T-cell (primary cell): ENCODE measurements around the gene KDM8. TPM values are rescaled to one million over a fixed set of nuclear protein-coding genes. Genes with fewer than 3 reads are reported as not detected.

Experiments
- ATAC-seq, 4 experiments: fragments of 200-7000 bp in 3 of 4; fragments of 150-1000 bp in 1 of 4; cut with Tn5 transposase; replicated peaks in 1 of 4; 1 replicate in 3 of 4; 2 replicates in 1 of 4; pipeline ENCODE4 v1.10.0; 2021; ENCODE audit warnings: moderate library complexity in 3 of 4, mild to moderate bottlenecking in 2 of 4, moderate number of reproducible peaks in 1 of 4
- CTCF ChIA-PET, 2 donors: fragments of 300-600 bp; sonication (Branson Sonifier 250); formaldehyde crosslinking; loops; one replicate each; lab custom pipeline; 2022; ENCODE audit warnings: antibody characterized with exemption in 2 of 2; lab: Charles Lee
- POLR2A ChIA-PET, 2 donors: fragments of 300-600 bp; sonication (Branson Sonifier 250); formaldehyde crosslinking; loops; one replicate each; lab custom pipeline; 2022; ENCODE audit warnings: antibody characterized with exemption in 2 of 2; lab: Charles Lee
- DNase-seq, 35 experiments: peaks; one replicate each; pipeline versions ENCODE4 v3.0.0 to v3.0.0-alpha.2; 2013 to 2023
- H3K27ac ChIP-seq: one replicate; pipeline ENCODE4 v1.5.1; 2013; ENCODE audit warnings: low read length
- H3K27me3 ChIP-seq, 2 experiments: replicated peaks in 1 of 2; 1 replicate in 1 of 2; 2 replicates in 1 of 2; pipeline versions ENCODE4 v1.6.1 to v1.7.0; 2013; ENCODE audit warnings: low read length in 1 of 2, mixed read lengths in 1 of 2; ENCODE audit not compliant: control insufficient read depth in 2 of 2, insufficient read depth in 2 of 2; ENCODE audit errors: extremely low read depth in 1 of 2
- H3K36me3 ChIP-seq, 2 donors: 1 replicate in 1 of 2; 2 replicates in 1 of 2; pipeline versions ENCODE4 v1.6.1 to v1.7.0; 2013; ENCODE audit warnings: low read length in 1 of 2; ENCODE audit not compliant: control insufficient read depth in 2 of 2, insufficient read depth in 1 of 2; ENCODE audit errors: extremely low read depth in 1 of 2
- H3K4me1 ChIP-seq, 2 experiments: 1 replicate in 1 of 2; 2 replicates in 1 of 2; pipeline versions ENCODE4 v1.6.1 to v1.7.0; 2013; ENCODE audit warnings: low read length in 2 of 2, mixed read lengths in 1 of 2; ENCODE audit not compliant: insufficient read depth in 2 of 2, control insufficient read depth in 1 of 2; ENCODE audit errors: extremely low read depth in 1 of 2
- H3K4me3 ChIP-seq, 2 donors: 1 replicate in 1 of 2; 2 replicates in 1 of 2; pipeline versions ENCODE4 v1.5.1 to v1.7.0; 2013; ENCODE audit warnings: mild to moderate bottlenecking in 2 of 2, low read length in 1 of 2, moderate library complexity in 1 of 2; ENCODE audit not compliant: control insufficient read depth in 1 of 2; ENCODE audit errors: extremely low read depth in 1 of 2
- H3K9me3 ChIP-seq: 2 replicates; pipeline ENCODE4 v1.7.0; 2013
- H3K27ac Mint-ChIP-seq, 2 donors: one replicate each; pipeline ENCODE4 v1.8.0; 2020 to 2021; ENCODE audit warnings: mild to moderate bottlenecking in 2 of 2, mixed read lengths in 2 of 2
- H3K27me3 Mint-ChIP-seq, 2 donors: one replicate each; pipeline ENCODE4 v1.8.0; 2021 to 2022; ENCODE audit warnings: mixed read lengths in 2 of 2
- H3K36me3 Mint-ChIP-seq: one replicate; pipeline ENCODE4 v1.8.0; 2021; ENCODE audit warnings: mixed read lengths
- H3K4me1 Mint-ChIP-seq, 3 donors: one replicate each; pipeline ENCODE4 v1.8.0; 2020 to 2022; ENCODE audit warnings: mixed read lengths in 3 of 3, mild to moderate bottlenecking in 1 of 3
- H3K4me3 Mint-ChIP-seq, 3 donors: one replicate each; pipeline ENCODE4 v1.8.0; 2020 to 2022; ENCODE audit warnings: mild to moderate bottlenecking in 3 of 3, mixed read lengths in 3 of 3, moderate library complexity in 3 of 3
- H3K9me3 Mint-ChIP-seq, 3 donors: one replicate each; pipeline ENCODE4 v1.8.0; 2020 to 2022; ENCODE audit warnings: mixed read lengths in 3 of 3
- WGBS: methylation state at CpG from one replicate; pipeline ENCODE4 v1.1.5; 2013; ENCODE audit warnings: missing lambda C conversion rate; ENCODE audit not compliant: insufficient coverage; 5-methylcytosine and 5-hydroxymethylcytosine counted together
- total RNA-seq, 35 experiments: library from RNA in 6 of 35; stranded (reverse) in 6 of 35; fragments of 120-200 nt in 1 of 35; gene quantifications; one replicate each; pipeline versions ENCODE4 v1.2.1 to v1.2.4 and lab custom pipeline; 2013 to 2026

Gene KDM8
- total RNA-seq, 5 donors from 2014 or later (not counting 1 experiment from before 2014, with no cell fraction given): 13.4 to 25.6 (median 23.5) TPM

DNA sequence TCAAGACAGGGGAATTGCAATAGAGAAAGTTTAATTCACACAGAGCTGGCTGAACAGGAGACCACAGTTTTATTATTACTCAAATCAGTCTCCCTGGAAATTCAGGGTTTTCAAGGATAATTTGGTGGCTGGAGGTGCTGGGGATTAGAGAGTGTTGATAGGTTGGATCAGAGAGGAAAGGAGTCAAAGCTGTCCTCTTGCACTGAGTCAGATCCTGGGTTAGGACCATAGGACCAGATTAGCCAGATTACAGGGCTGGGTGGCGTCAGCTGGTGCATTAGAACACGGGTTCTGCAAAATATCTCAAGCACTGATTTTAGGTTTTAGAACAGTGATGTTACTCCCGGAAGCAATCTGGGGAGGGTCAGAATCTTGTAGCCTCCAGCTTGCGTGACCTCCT lies 67.0 kb downstream of the KDM8 start:
- Mint-ChIP-seq H3K27ac (no peak overlapping the region), H3K4me3 (no peak overlapping the region), H3K36me3 (peaks cover 6% of the 10 kb centered on the region), H3K9me3 (no peaks in the 10 kb centered on the region), H3K4me1 (peaks cover 59 to 74% (median 71%) of the 10 kb centered on the region in 3 donors), H3K27me3 (peaks cover 0 to 2% of the 10 kb centered on the region in 2 donors)
- no CpG with 5 or more reads among the region's 4 CpGs for WGBS
- ChIA-PET CTCF (interaction anchor here in 1 of 2 donors (0.5 to 1.6 kb wide), 4 partner anchors 35 to 160 kb away, joined by 3 to 5 read pairs (median 3); no protein-coding TSS in a partner anchor), POLR2A (interaction anchor here in 1 of 2 donors (0.6 to 0.7 kb wide), 2 partner anchors 26 to 77 kb away, joined by 3 to 4 read pairs; no protein-coding TSS in a partner anchor)
- Histone ChIP-seq H3K9me3 (no peaks in the 10 kb centered on the region), H3K4me3 (no peak overlapping the region), H3K36me3 (no peaks in the 10 kb centered on the region), H3K27ac (no peak overlapping the region), H3K27me3 (no peaks in the 10 kb centered on the region), H3K4me1 (peaks cover 19 to 45% of the 10 kb centered on the region in 2 experiments)
- DNase-seq: no peak
- no peak for ATAC-seq

Other genes starting within 250 kb of the KDM8 start
- not detected for gene C16orf82, start 136.6 kb upstream of the KDM8 start, total RNA-seq
- 10 to 100 TPM; 53.5 to 83.2 (median 73.9) TPM for gene NSMCE1, start 65.2 kb downstream of the KDM8 start, total RNA-seq
- 100 to 1,000 TPM; 186 to 281 (median 221) TPM for gene IL4R, start 110.4 kb downstream of the KDM8 start, total RNA-seq
- gene IL21R, start 198.6 kb downstream of the KDM8 start, total RNA-seq: 10 to 100 TPM; 35.6 to 44.3 (median 38.2) TPM